ENCODE results near the gene ABCF1. TPM values are rescaled to one million over a fixed set of nuclear protein-coding genes. Genes with fewer than 3 reads are reported as not detected.
A peak's percentile ranks its signal among the peaks of the same experiment; 100 is the strongest.

Gene ABCF1
- total RNA-seq, 1 experiment from 2014 or later = 53.3 TPM

- RAD21 ChIA-PET (ENCODE audit: low non-redundant PET in 1 of 2, low total read pairs in 2 of 2, uncharacterized antibody in 2 of 2, unreplicated experiment in 2 of 2) = no interaction called here
- CTCF ChIA-PET = no interaction called here
- Histone ChIP-seq H3K27ac (ENCODE audit: low read depth, low read length) (peak overlapping the region; percentile 41; the same call in 1 of the 2 replicates), H3K4me1 (ENCODE audit: control insufficient read depth in 1 of 2, insufficient read depth in 2 of 2, low read length in 2 of 2) (peaks cover 0 to 4% of the 10 kb centered on the region in 2 experiments; a peak in 1 of 4 replicates), H3K36me3 (ENCODE audit: control insufficient read depth in 1 of 2, insufficient read depth in 2 of 2, low read length in 2 of 2) (peaks cover 42 to 49% of the 10 kb centered on the region in 2 experiments), H3K4me3 (replicated peaks in 1 of 2; ENCODE audit: low read depth in 1 of 2, low read length in 2 of 2) (no peak overlapping the region), H3K9me2 (ENCODE audit: insufficient read depth) (no peaks in the 10 kb centered on the region), H3K9ac (ENCODE audit: low read length) (no peak overlapping the region), H4K20me1 (ENCODE audit: insufficient read depth) (no peaks in the 10 kb centered on the region; the same call in 1 of the 2 replicates), H3K79me2 (ENCODE audit: insufficient read depth, low read length) (peaks cover 37% of the 10 kb centered on the region; the same call in 1 of the 2 replicates), H3K4me2 (ENCODE audit: low read length) (no peak overlapping the region), H2AFZ (ENCODE audit: low read depth, low read length, poor library complexity, severe bottlenecking) (no peak overlapping the region), H3K27me3 (ENCODE audit: insufficient read depth, low read length) (no peaks in the 10 kb centered on the region), H3K9me3 (ENCODE audit: control insufficient read depth in 1 of 2, insufficient read depth in 1 of 2, low read depth in 1 of 2, low read length in 2 of 2) (no peaks in the 10 kb centered on the region)
- no peak for TF ChIP-seq CTCF (IDR thresholded peaks at IDR 0.05 in 2 of 3, conservative IDR thresholded peaks at IDR 0.05 in 1 of 3; ENCODE audit: borderline replicate concordance in 1 of 3, insufficient read depth in 1 of 3, low read depth in 2 of 3, low read length in 2 of 3)
- no peak for TF ChIP-seq ATF3 (IDR thresholded peaks at IDR 0.05)
- TF ChIP-seq CBX3 (IDR thresholded peaks at IDR 0.05; ENCODE audit: low read depth) = no peak
- TF ChIP-seq POLR2A (IDR thresholded peaks at IDR 0.05; ENCODE audit: borderline replicate concordance, extremely low read depth, insufficient read depth, insufficient read length) = no peak
- no peak for TF ChIP-seq SIN3A (IDR thresholded peaks at IDR 0.05; ENCODE audit: low read depth)
- TF ChIP-seq EZH2 (IDR thresholded peaks at IDR 0.05) = no peak
- TF ChIP-seq EZH2phosphoT487 (IDR thresholded peaks at IDR 0.05; ENCODE audit: borderline replicate concordance) = no peak
- no peak for TF ChIP-seq SRF (IDR thresholded peaks at IDR 0.05; ENCODE audit: low read depth)
- no peak for TF ChIP-seq MAX (IDR thresholded peaks at IDR 0.05)
- TF ChIP-seq SP1 (IDR thresholded peaks at IDR 0.05; ENCODE audit: low read depth) = no peak
- no peak for TF ChIP-seq JUND (IDR thresholded peaks at IDR 0.05)
- no peak for TF ChIP-seq YY1 (IDR thresholded peaks at IDR 0.05; ENCODE audit: extremely low read depth, insufficient replicate concordance, low read depth, low read length)
- no peak for TF ChIP-seq CEBPB (IDR thresholded peaks at IDR 0.05; ENCODE audit: low read depth)
- DNase-seq (ENCODE audit: low read depth, low spot score) (no peak), ATAC-seq (no peak)
- intact Hi-C loops (cut with micrococcal nuclease) = no loop called here
- POLR2A ChIA-PET = no interaction called here
- no TSS peak for BruUV-seq (replicated peaks)
Observed at GRCh38 chr6:30591008-30591407, 19.8 kb downstream of the ABCF1 start.

All from HCT116 (cell line).